GM10847 (cell line): Measurements from ENCODE around the gene ROBO2.

Experiments used
- POLR2A ChIP-seq: IDR thresholded peaks from 2 replicates; pipeline ENCODE4 v1.6.1; 2011; ENCODE audit not compliant: insufficient read length; ENCODE audit errors: extremely low read depth

The ROBO2 gene

GRCh38 chr3:77071364-77071763 is 31.5 kb downstream of the ROBO2 start:
- no peak for TF ChIP-seq POLR2A

- TF ChIP-seq POLR2A: no peak
Measured at GRCh38 chr3:77071809-77072208, 31.9 kb downstream of the ROBO2 start.

- TF ChIP-seq POLR2A: no peak
Measured at GRCh38 chr3:77072232-77072631, 32.3 kb downstream of the ROBO2 start.

- no peak for TF ChIP-seq POLR2A
Measured at GRCh38 chr3:77078279-77078678, 38.4 kb downstream of the ROBO2 start.

GRCh38 chr3:77079988-77080610 is 40.2 kb downstream of the ROBO2 start:
- no peak for TF ChIP-seq POLR2A

- no peak for TF ChIP-seq POLR2A
Measured at GRCh38 chr3:77081240-77081661, 41.4 kb downstream of the ROBO2 start.

- TF ChIP-seq POLR2A: no peak
Measured at GRCh38 chr3:77084511-77084910, 44.6 kb downstream of the ROBO2 start.

GRCh38 chr3:77086408-77086807 is 46.5 kb downstream of the ROBO2 start:
- no peak for TF ChIP-seq POLR2A

GRCh38 chr3:77091809-77092208 is 51.9 kb downstream of the ROBO2 start:
- TF ChIP-seq POLR2A: no peak

GRCh38 chr3:77093101-77093500 is 53.2 kb downstream of the ROBO2 start:
- no peak for TF ChIP-seq POLR2A

- TF ChIP-seq POLR2A: no peak
Measured at GRCh38 chr3:77096145-77096544, 56.2 kb downstream of the ROBO2 start.

GRCh38 chr3:77096966-77097890 is 57.3 kb downstream of the ROBO2 start:
- no peak for TF ChIP-seq POLR2A

GRCh38 chr3:77102951-77103769 is 63.3 kb downstream of the ROBO2 start:
- no peak for TF ChIP-seq POLR2A

- TF ChIP-seq POLR2A: no peak
Measured at GRCh38 chr3:77122652-77123051, 82.8 kb downstream of the ROBO2 start.

GRCh38 chr3:77125966-77126365 is 86.1 kb downstream of the ROBO2 start:
- no peak for TF ChIP-seq POLR2A

GRCh38 chr3:77134769-77135168 is 94.9 kb downstream of the ROBO2 start:
- TF ChIP-seq POLR2A: no peak

GRCh38 chr3:77137559-77137958 is 97.7 kb downstream of the ROBO2 start:
- TF ChIP-seq POLR2A: no peak
